ENCODE measurements around the gene PGF.

PGF gene

DNA sequence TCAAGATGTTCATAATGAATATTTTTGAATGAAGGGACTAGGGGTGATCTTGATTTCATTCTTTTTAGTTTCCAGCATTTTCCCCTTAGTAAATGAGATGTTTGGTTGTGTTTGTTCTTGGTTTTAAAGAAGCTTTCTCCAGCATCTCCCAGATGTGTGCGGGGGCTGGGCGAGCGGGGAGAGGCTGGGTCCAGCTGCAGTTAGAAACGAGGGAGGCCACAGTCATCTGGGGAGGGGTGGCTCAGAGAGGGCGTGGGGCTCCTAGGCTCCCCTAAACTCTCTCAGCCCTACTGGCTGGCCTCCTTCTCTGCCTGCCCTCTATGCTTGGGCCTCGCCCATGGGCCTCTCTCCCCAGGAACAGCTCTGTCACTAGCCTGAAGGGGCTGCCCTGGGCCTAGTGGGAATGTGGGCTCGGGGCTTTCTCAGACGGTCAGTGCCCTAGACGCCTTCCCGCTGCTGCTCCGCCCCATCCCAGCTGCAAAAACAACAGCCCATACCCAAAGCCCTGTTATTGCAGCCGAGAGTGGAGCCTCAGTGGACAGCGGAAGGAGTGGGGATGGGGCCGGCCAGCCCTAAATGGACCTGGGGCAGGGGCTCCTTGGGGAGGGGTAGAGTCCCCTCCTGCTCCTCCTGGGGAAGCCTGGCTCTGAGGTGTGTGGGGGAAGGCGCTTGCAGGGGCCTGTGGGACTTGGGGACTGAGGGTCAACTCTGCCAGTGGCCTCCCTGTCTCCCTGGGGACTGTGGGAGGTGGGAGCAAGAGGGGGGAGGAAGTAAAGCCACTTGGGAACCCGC, 29.0 kb upstream of the PGF start:
- Histone ChIP-seq H3K23ac (ENCODE audit: low read length) (no peak overlapping the region), H4K5ac (ENCODE audit: low read length) (no peak overlapping the region), H3K56ac (ENCODE audit: low read length) (peak overlapping the region; percentile 73), H3K79me1 (ENCODE audit: low read length) (no peaks in the 10 kb centered on the region), H3K4me1 (ENCODE audit: control insufficient read depth, low read depth, low read length) (peaks cover 20% of the 10 kb centered on the region), H3K4me3 (ENCODE audit: low read length) (no peak overlapping the region), H4K8ac (ENCODE audit: low read depth, low read length) (no peak overlapping the region), H3K4ac (ENCODE audit: low read depth, low read length) (peak overlapping the region; percentile 38), H3K27me3 (ENCODE audit: insufficient read depth, low read length, poor library complexity) (no peaks in the 10 kb centered on the region), H3K27ac (ENCODE audit: low read depth, low read length) (no peak overlapping the region), H3K36me3 (ENCODE audit: control insufficient read depth, insufficient read depth, low read length) (no peaks in the 10 kb centered on the region), H2BK15ac (replicated peaks; ENCODE audit: low read depth) (no peak overlapping the region), H2BK5ac (ENCODE audit: low read length) (no peak overlapping the region), H3K79me2 (ENCODE audit: control insufficient read depth, insufficient read depth, low read length) (no peaks in the 10 kb centered on the region), H3K9ac (ENCODE audit: low read length) (peak overlapping the region; percentile 3), H2AK5ac (ENCODE audit: low read length) (no peak overlapping the region), H3K18ac (ENCODE audit: low read length) (peak overlapping the region; percentile 46), H3K4me2 (ENCODE audit: low read length) (no peak overlapping the region), H2BK120ac (ENCODE audit: low read depth, low read length) (no peak overlapping the region)
- DNase-seq: no peak
- WGBS (ENCODE audit: extremely low coverage, insufficient coverage, low lambda C conversion rate): no CpG with 5 or more reads among the region's 16 CpGs

DNA sequence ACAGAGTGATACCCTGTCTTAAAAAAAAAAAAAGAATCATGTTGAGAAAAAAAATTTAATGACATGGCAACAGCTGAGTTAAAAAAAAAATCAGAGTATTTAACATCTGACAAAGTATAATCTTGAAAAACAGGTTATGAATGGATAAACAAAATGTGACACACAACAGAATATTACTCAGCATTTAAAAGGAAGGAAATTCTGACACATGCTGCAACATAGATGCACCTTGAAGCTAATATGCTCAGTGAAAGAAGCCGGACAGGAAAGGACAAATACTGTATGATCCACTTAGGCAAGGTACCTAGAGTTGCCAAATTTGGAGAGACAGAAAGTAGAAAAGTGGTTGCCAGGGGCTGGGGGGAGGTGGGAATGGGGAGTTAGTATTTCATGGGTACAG, 27.9 kb upstream of the PGF start:
- no peak overlapping the region for H3K4ac ChIP-seq (ENCODE audit: low read depth, low read length)
- DNase-seq: no peak
- no peak overlapping the region for H2BK15ac ChIP-seq (replicated peaks; ENCODE audit: low read depth)
- no peaks in the 10 kb centered on the region for H3K79me2 ChIP-seq (ENCODE audit: control insufficient read depth, insufficient read depth, low read length)
- no peak overlapping the region for H2BK5ac ChIP-seq (ENCODE audit: low read length)
- no peak overlapping the region for H2AK5ac ChIP-seq (ENCODE audit: low read length)
- no peak overlapping the region for H3K23ac ChIP-seq (ENCODE audit: low read length)
- H3K4me2 ChIP-seq (ENCODE audit: low read length): no peak overlapping the region
- H3K36me3 ChIP-seq (ENCODE audit: control insufficient read depth, insufficient read depth, low read length): no peaks in the 10 kb centered on the region
- H4K5ac ChIP-seq (ENCODE audit: low read length): no peak overlapping the region
- H3K27me3 ChIP-seq (ENCODE audit: insufficient read depth, low read length, poor library complexity): no peaks in the 10 kb centered on the region
- no peak overlapping the region for H3K4me3 ChIP-seq (ENCODE audit: low read length)
- no peak overlapping the region for H3K18ac ChIP-seq (ENCODE audit: low read length)
- no peak overlapping the region for H3K56ac ChIP-seq (ENCODE audit: low read length)
- H4K8ac ChIP-seq (ENCODE audit: low read depth, low read length): no peak overlapping the region
- no peak overlapping the region for H3K9ac ChIP-seq (ENCODE audit: low read length)
- peaks cover 25% of the 10 kb centered on the region for H3K4me1 ChIP-seq (ENCODE audit: control insufficient read depth, low read depth, low read length)
- H2BK120ac ChIP-seq (ENCODE audit: low read depth, low read length): no peak overlapping the region
- no peak overlapping the region for H3K27ac ChIP-seq (ENCODE audit: low read depth, low read length)
- WGBS (ENCODE audit: extremely low coverage, insufficient coverage, low lambda C conversion rate): no CpG with 5 or more reads among the region's 1 CpG
- no peaks in the 10 kb centered on the region for H3K79me1 ChIP-seq (ENCODE audit: low read length)

DNA sequence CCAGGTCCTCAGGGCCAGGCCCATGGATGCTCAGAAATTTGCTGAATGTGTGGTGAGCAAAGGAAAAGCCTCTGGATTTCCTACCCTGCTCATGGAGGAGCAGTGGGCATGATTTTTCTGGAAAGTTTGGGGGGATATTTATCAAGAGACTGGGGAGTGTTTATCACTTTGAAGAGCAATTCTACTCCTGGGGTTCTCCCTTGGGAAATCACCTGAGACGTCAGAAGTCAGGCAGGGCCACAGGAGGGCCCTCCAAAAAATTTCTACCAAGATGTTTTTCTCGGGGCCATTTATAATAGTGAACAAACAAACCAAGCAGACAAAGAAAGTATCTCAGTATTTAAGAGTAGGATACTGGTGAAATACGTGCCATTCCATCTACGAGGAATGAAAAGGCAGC, 27.3 kb upstream of the PGF start:
- Histone ChIP-seq H3K9ac (ENCODE audit: low read length) (no peak overlapping the region), H4K8ac (ENCODE audit: low read depth, low read length) (no peak overlapping the region), H3K79me1 (ENCODE audit: low read length) (no peaks in the 10 kb centered on the region), H3K36me3 (ENCODE audit: control insufficient read depth, insufficient read depth, low read length) (no peaks in the 10 kb centered on the region), H3K56ac (ENCODE audit: low read length) (no peak overlapping the region), H4K5ac (ENCODE audit: low read length) (no peak overlapping the region), H3K27me3 (ENCODE audit: insufficient read depth, low read length, poor library complexity) (no peaks in the 10 kb centered on the region), H3K4me1 (ENCODE audit: control insufficient read depth, low read depth, low read length) (peaks cover 26% of the 10 kb centered on the region), H3K4me2 (ENCODE audit: low read length) (no peak overlapping the region), H3K4ac (ENCODE audit: low read depth, low read length) (peak overlapping the region; percentile 5), H3K23ac (ENCODE audit: low read length) (no peak overlapping the region), H3K4me3 (ENCODE audit: low read length) (no peak overlapping the region), H3K18ac (ENCODE audit: low read length) (no peak overlapping the region), H2BK5ac (ENCODE audit: low read length) (no peak overlapping the region), H3K27ac (ENCODE audit: low read depth, low read length) (no peak overlapping the region), H3K79me2 (ENCODE audit: control insufficient read depth, insufficient read depth, low read length) (no peaks in the 10 kb centered on the region), H2BK120ac (ENCODE audit: low read depth, low read length) (no peak overlapping the region), H2AK5ac (ENCODE audit: low read length) (no peak overlapping the region), H2BK15ac (replicated peaks; ENCODE audit: low read depth) (no peak overlapping the region)
- DNase-seq: no peak
- no CpG with 5 or more reads among the region's 4 CpGs for WGBS (ENCODE audit: extremely low coverage, insufficient coverage, low lambda C conversion rate)

DNA sequence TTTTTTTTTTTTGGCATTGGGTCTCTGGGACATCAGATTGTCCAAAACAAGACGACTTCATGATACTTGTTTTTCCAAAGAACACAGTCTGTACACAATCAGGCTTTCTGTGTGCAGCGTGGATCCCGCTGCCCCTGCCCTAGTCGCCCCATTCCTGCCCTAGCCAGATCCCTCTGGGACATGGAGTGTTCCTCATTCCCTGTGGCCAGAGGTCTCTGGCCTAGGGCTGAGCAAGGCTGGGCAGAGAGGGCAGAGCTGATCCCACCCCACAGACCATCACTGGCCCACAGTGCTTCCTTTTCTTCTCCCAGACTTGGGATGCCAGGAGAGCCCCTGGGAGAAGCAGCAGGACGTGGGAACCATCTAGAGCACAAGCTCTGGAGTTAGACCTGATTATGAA, 26.4 kb upstream of the PGF start:
- Histone ChIP-seq H3K56ac (ENCODE audit: low read length) (peak overlapping the region; percentile 84), H3K79me1 (ENCODE audit: low read length) (no peaks in the 10 kb centered on the region)

DNA sequence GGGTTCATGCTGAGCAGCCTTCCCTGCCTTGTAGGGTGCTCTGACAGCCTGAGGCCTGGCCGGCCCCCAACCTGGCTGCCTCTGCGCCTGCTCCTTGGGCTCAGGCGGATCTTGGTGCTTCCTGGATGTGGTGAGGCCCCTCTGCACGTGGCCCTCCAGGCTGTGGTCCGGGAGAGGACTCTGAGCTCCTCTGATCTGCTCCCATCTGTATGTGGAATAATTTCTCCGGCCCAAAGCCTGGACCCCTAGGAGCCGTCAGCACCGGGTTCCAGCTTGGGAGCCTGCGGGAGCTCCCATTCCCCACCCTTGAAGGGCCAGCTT, 26.0 kb upstream of the PGF start:
- Histone ChIP-seq H3K18ac (ENCODE audit: low read length) (peak overlapping the region; percentile 7), H3K27me3 (ENCODE audit: insufficient read depth, low read length, poor library complexity) (no peaks in the 10 kb centered on the region), H2AK5ac (ENCODE audit: low read length) (peak overlapping the region; percentile 35), H3K4me1 (ENCODE audit: control insufficient read depth, low read depth, low read length) (peaks cover 26% of the 10 kb centered on the region), H3K4me3 (ENCODE audit: low read length) (no peak overlapping the region), H2BK5ac (ENCODE audit: low read length) (peak overlapping the region; percentile 85), H3K79me2 (ENCODE audit: control insufficient read depth, insufficient read depth, low read length) (no peaks in the 10 kb centered on the region), H3K4ac (ENCODE audit: low read depth, low read length) (peak overlapping the region; percentile 1), H4K5ac (ENCODE audit: low read length) (peak overlapping the region; percentile 59), H3K36me3 (ENCODE audit: control insufficient read depth, insufficient read depth, low read length) (no peaks in the 10 kb centered on the region), H2BK120ac (ENCODE audit: low read depth, low read length) (no peak overlapping the region), H4K8ac (ENCODE audit: low read depth, low read length) (no peak overlapping the region), H3K56ac (ENCODE audit: low read length) (peak overlapping the region; percentile 84), H3K23ac (ENCODE audit: low read length) (no peak overlapping the region), H3K79me1 (ENCODE audit: low read length) (no peaks in the 10 kb centered on the region), H3K9ac (ENCODE audit: low read length) (peak overlapping the region; percentile 26), H2BK15ac (replicated peaks; ENCODE audit: low read depth) (no peak overlapping the region), H3K4me2 (ENCODE audit: low read length) (no peak overlapping the region), H3K27ac (ENCODE audit: low read depth, low read length) (peak overlapping the region; percentile 27)
- no CpG with 5 or more reads among the region's 9 CpGs for WGBS (ENCODE audit: extremely low coverage, insufficient coverage, low lambda C conversion rate)
- DNase-seq: no peak

More for the DNA sequence above, 26.4 kb upstream of the PGF start:
- Histone ChIP-seq H2BK120ac (ENCODE audit: low read depth, low read length) (peak overlapping the region; percentile 1), H2AK5ac (ENCODE audit: low read length) (no peak overlapping the region), H4K8ac (ENCODE audit: low read depth, low read length) (no peak overlapping the region), H4K5ac (ENCODE audit: low read length) (no peak overlapping the region), H3K23ac (ENCODE audit: low read length) (no peak overlapping the region), H3K27me3 (ENCODE audit: insufficient read depth, low read length, poor library complexity) (no peaks in the 10 kb centered on the region), H3K79me2 (ENCODE audit: control insufficient read depth, insufficient read depth, low read length) (no peaks in the 10 kb centered on the region), H3K9ac (ENCODE audit: low read length) (no peak overlapping the region), H3K4ac (ENCODE audit: low read depth, low read length) (peak overlapping the region; percentile 44), H3K36me3 (ENCODE audit: control insufficient read depth, insufficient read depth, low read length) (no peaks in the 10 kb centered on the region), H3K4me3 (ENCODE audit: low read length) (no peak overlapping the region), H3K4me2 (ENCODE audit: low read length) (no peak overlapping the region), H2BK5ac (ENCODE audit: low read length) (no peak overlapping the region), H3K27ac (ENCODE audit: low read depth, low read length) (no peak overlapping the region), H3K18ac (ENCODE audit: low read length) (no peak overlapping the region), H2BK15ac (replicated peaks; ENCODE audit: low read depth) (no peak overlapping the region), H3K4me1 (ENCODE audit: control insufficient read depth, low read depth, low read length) (peaks cover 26% of the 10 kb centered on the region)
- DNase-seq: no peak
- WGBS (ENCODE audit: extremely low coverage, insufficient coverage, low lambda C conversion rate): no CpG with 5 or more reads among the region's 5 CpGs

Measured in mesendoderm (in vitro differentiated cells).